NB4 (cell line): ENCODE measurements around the gene RPTOR.

ENCODE experiments used
- DNase-seq: peaks from one replicate; pipeline ENCODE4 v3.0.0; 2010; ENCODE audit warnings: low read depth
- H3K4me3 ChIP-seq: one replicate; pipeline ENCODE4 v1.5.1; 2011; ENCODE audit warnings: mild to moderate bottlenecking, low read depth, low read length, moderate library complexity
- MYC ChIP-seq: IDR thresholded peaks from 2 replicates; pipeline ENCODE4 v1.6.1; 2011; ENCODE audit warnings: low read depth, low read length
- POLR2A ChIP-seq: IDR thresholded peaks from 2 replicates; pipeline ENCODE4 v1.6.1; 2011; ENCODE audit warnings: mild to moderate bottlenecking; ENCODE audit not compliant: insufficient read length; ENCODE audit errors: extremely low read depth
- TF ChIP-seq, protein P1 (sequence below): IDR thresholded peaks from one replicate; pipeline ENCODE4 v1.5.1; 2012; ENCODE audit warnings: low read depth, low read length
- TF ChIP-seq, protein P2 (sequence below): IDR thresholded peaks from 2 replicates; pipeline ENCODE4 v1.6.1; 2011; ENCODE audit warnings: low read depth, low read length

Gene RPTOR

DNA sequence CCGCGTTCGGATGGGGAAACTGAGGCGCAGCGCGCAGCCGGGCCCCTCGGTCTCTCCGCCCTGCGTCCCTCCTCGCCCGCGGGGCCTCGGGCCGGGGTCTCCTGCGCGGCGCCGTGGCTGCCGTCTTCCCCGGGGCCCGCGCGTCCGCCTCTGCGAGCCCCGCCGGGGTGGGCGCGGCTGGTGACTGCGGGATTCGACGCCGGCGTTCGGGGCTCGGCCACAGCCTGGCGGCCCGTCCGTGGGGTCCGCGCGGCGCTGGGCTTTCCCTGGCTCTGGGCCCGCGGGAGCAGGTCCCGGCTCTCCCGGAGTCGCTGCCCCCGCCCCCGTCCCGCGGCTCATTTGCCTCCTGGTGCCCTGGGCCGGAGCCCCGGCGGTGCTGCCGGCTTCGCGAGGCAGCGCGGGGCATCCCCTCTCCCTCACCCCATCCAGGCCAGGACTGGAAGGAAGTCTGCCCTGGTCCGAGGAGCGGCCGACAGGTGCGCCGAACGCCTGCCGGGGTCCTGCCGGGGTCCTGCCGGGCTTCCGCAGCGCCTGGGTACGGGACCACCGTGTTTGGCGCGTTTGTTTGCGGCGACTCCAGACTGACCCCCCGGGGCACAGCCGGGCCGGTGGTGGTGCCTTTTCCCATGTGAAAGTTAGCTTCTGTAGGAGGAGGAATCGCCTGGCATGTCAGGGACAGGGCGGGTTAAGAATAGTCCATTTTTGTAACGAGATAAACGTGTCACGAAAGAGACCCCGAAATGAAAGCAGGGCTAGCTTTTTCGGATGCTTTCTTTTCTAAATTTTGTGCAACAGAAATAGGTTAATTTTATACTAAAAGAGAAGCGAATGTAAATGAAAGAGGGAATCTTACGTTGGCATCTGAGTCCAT is 447.7 kb downstream of the RPTOR start:
- peak overlapping the region; percentile 64 for H3K4me3 ChIP-seq
- TF ChIP-seq, protein P1, sequence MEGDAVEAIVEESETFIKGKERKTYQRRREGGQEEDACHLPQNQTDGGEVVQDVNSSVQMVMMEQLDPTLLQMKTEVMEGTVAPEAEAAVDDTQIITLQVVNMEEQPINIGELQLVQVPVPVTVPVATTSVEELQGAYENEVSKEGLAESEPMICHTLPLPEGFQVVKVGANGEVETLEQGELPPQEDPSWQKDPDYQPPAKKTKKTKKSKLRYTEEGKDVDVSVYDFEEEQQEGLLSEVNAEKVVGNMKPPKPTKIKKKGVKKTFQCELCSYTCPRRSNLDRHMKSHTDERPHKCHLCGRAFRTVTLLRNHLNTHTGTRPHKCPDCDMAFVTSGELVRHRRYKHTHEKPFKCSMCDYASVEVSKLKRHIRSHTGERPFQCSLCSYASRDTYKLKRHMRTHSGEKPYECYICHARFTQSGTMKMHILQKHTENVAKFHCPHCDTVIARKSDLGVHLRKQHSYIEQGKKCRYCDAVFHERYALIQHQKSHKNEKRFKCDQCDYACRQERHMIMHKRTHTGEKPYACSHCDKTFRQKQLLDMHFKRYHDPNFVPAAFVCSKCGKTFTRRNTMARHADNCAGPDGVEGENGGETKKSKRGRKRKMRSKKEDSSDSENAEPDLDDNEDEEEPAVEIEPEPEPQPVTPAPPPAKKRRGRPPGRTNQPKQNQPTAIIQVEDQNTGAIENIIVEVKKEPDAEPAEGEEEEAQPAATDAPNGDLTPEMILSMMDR, result no peak
- TF ChIP-seq, protein P2, sequence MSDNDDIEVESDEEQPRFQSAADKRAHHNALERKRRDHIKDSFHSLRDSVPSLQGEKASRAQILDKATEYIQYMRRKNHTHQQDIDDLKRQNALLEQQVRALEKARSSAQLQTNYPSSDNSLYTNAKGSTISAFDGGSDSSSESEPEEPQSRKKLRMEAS, result no peak
- TF ChIP-seq POLR2A (no peak), MYC (no peak)
- DNase-seq, result peak; percentile 32

DNA sequence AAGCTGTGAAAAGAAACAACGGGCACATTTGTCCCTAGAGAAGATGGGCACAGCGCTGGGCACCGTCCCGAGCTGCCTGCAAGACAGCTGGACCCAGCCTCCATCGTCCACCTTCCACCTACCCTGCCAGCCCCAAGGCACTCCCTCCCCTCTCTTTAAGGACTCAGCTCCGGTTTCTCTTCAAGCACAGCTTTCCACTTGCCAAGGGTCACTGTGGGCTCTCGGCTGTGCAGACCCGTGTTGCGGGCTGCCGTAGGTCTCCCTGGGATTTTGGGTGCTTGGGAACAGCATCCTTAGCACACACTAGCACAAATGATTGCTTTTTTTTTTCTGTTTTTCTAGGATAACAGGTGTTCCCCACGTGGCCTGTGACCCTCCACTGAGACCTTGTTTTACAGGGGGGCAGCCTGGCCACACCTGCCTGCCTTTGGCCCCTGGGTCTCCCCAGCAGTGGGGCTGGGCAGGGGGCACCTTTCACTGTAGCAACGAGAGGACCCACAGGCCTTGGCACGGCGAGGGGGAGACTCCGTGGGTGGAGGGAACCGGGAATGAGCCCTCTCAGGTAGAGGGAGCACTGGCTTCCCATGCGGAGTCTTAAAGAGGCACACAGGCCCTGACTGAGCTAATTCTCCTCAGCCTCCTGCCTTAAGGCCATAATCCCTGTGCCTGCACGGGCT is 448.4 kb downstream of the RPTOR start:
- DNase-seq, result no peak
- TF ChIP-seq POLR2A, result no peak
- TF ChIP-seq, protein P2, result no peak
- no peak for TF ChIP-seq MYC
- TF ChIP-seq, protein P1, result no peak
- peak overlapping the region; percentile 64 for H3K4me3 ChIP-seq

DNA sequence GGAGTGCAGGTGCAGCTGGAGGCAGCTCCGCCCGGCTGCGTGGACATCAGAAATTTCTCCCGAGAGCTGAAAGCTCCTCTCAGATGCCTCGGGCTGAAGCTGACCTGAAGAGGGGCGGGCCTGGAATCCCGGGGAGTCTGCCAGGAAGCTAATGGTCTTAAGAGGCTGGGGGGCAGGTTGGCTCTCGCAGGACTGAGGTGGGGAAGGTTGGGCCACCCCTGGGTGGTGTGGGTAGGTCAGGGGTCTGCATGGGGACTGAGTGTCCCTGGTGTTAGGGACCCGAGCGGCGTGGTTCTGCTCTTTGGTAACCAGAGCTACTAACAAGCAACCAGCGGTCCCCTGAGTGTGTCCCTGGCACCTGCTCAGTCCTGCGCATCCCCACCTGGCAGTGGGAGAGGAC is 450.5 kb downstream of the RPTOR start:
- TF ChIP-seq, protein P2, result no peak
- TF ChIP-seq MYC, result no peak
- no peak for TF ChIP-seq POLR2A
- TF ChIP-seq, protein P1, result no peak
- DNase-seq, result no peak
- no peak overlapping the region for H3K4me3 ChIP-seq

DNA sequence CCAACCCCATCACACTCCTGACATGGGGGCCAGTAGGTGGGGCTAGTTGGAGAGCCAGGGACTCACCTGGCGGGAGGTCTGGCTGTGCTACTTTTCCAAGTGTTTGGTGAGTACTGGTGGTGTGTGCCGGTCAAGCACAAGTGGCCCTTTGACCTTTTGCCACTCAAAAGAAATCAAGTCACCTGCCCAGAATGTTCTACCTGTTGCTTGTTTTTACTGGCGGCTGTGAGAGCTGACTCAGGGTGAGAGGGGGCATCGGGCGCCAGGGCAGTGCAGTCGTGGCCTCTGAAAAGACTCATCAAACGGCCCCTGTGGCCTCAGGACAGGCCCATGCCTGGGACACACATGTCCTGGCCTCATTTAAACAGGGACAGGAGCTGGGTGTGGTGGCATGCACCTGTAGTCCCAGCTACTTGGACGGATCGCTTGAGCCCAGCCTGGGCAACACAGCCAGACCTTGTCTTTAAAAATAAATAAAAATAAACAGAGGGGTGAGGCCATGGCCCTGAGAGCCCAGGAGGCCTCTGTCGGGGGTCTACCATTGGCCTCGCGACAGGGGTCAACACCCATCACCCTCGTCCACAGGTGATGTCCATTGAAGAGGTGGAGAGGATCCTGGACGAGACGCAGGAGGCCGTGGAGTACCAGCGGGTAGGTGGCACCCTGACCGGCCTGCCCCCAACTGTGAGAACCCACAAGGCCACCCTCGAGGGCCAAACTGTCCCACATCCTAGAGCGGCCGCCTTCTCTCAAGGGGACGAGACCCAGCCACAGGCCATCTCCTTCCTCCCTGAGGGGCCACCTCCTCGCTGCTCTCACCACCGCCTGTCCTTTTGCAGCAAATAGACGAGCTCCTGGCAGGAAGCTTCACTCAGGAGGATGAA is 452.0 kb downstream of the RPTOR start:
- no peak for DNase-seq
- no peak overlapping the region for H3K4me3 ChIP-seq
- TF ChIP-seq, protein P1, result no peak
- TF ChIP-seq, protein P2, result no peak
- TF ChIP-seq MYC, result 0 out of 2 replicates have a peak, but pooled peaks have one; percentile 12
- TF ChIP-seq POLR2A, result no peak

DNA sequence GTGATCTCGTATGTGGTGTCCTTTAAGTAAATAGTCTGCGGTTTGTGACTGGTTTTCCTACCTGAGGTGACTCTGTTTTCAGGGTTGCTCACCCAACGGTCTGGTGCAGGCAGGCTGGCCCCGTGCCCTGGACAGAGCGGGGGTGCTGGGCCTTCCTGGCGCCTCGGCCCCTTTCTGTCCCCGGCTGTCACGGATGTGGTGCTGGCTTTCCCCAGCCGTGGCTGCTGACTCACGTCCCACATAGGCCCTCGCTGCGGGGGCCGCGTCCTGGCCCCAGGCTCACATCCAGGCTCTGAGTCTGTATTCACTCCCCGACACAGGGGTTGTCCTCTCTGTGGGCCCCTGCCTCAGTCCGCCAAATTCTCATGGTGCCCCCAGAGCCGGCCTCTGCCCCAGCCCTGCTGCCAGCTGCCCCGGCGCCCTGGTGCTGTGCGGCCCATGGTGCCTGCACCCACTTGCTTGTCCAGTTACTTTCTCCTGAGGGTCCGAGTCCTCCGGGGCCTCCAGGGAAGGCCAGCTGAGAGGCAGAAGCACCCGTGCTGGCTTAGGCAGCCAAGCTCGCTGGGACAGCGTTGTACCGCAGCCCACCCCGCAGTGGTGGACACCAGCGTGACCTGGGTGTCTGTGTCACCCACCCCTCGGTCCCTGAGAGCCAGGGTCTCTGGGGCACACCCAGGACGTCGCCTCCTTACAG is 452.9 kb downstream of the RPTOR start:
- peak; percentile 96 for DNase-seq
- TF ChIP-seq, protein P2, result peak; percentile 37; the same call in 1 of the 2 replicates
- TF ChIP-seq MYC (no peak; the same call in 1 of the 2 replicates), POLR2A (no peak)
- TF ChIP-seq, protein P1, result no peak
- peak overlapping the region; percentile 11 for H3K4me3 ChIP-seq
